ENCODE results near the gene PKNOX2. TPM values are rescaled to one million over a fixed set of nuclear protein-coding genes. Genes with fewer than 3 reads are reported as not detected.

The PKNOX2 gene
- not detected in 2 replicates for total RNA-seq

GRCh38 chr11:125164422-125165110 lies at the start of gene PKNOX2:
PKNOX2 (plus strand) TSS chr11:125164751; CDS start chr11:125351306, 186,555 bp downstream.
- peak; percentile 15 for DNase-seq (ENCODE audit: low read depth)

- no peak for DNase-seq (ENCODE audit: low read depth)
These were observed 47.1 kb upstream of the PKNOX2 start for GRCh38 chr11:125117429-125117828.

GRCh38 chr11:125123194-125123946 lies 41.2 kb upstream of the PKNOX2 start:
- DNase-seq (ENCODE audit: low read depth), result no peak

GRCh38 chr11:125123947-125124617 lies 40.5 kb upstream of the PKNOX2 start:
- peak; percentile 56 for DNase-seq (ENCODE audit: low read depth)

- DNase-seq (ENCODE audit: low read depth), result no peak
These were observed 39.9 kb upstream of the PKNOX2 start for GRCh38 chr11:125124618-125124992.

- no peak for DNase-seq (ENCODE audit: low read depth)
These were observed 36.1 kb upstream of the PKNOX2 start for GRCh38 chr11:125128450-125128849.

GRCh38 chr11:125129316-125129993 lies 35.1 kb upstream of the PKNOX2 start:
- no peak for DNase-seq (ENCODE audit: low read depth)

GRCh38 chr11:125132071-125132470 lies 32.5 kb upstream of the PKNOX2 start:
- DNase-seq (ENCODE audit: low read depth), result no peak

- no peak for DNase-seq (ENCODE audit: low read depth)
These were observed 32.0 kb upstream of the PKNOX2 start for GRCh38 chr11:125132596-125132995.

- DNase-seq (ENCODE audit: low read depth), result no peak
These were observed 28.6 kb upstream of the PKNOX2 start for GRCh38 chr11:125136001-125136400.

GRCh38 chr11:125138966-125139365 lies 25.6 kb upstream of the PKNOX2 start:
- no peak for DNase-seq (ENCODE audit: low read depth)

GRCh38 chr11:125139778-125140177 lies 24.8 kb upstream of the PKNOX2 start:
- DNase-seq (ENCODE audit: low read depth), result no peak

GRCh38 chr11:125140233-125140632 lies 24.3 kb upstream of the PKNOX2 start:
- DNase-seq (ENCODE audit: low read depth), result no peak

GRCh38 chr11:125141178-125141577 lies 23.4 kb upstream of the PKNOX2 start:
- DNase-seq (ENCODE audit: low read depth), result no peak

GRCh38 chr11:125141686-125142535 lies 22.6 kb upstream of the PKNOX2 start:
- DNase-seq (ENCODE audit: low read depth), result no peak

- no peak for DNase-seq (ENCODE audit: low read depth)
These were observed 18.3 kb upstream of the PKNOX2 start for GRCh38 chr11:125146232-125146631.

GRCh38 chr11:125147280-125147679 lies 17.3 kb upstream of the PKNOX2 start:
- DNase-seq (ENCODE audit: low read depth), result no peak

- no peak for DNase-seq (ENCODE audit: low read depth)
These were observed 16.5 kb upstream of the PKNOX2 start for GRCh38 chr11:125148011-125148410.

- DNase-seq (ENCODE audit: low read depth), result no peak
These were observed 15.8 kb upstream of the PKNOX2 start for GRCh38 chr11:125148743-125149142.

GRCh38 chr11:125153837-125154236 lies 10.7 kb upstream of the PKNOX2 start:
- DNase-seq (ENCODE audit: low read depth), result no peak

GRCh38 chr11:125154378-125155099 lies 10.0 kb upstream of the PKNOX2 start:
- no peak for DNase-seq (ENCODE audit: low read depth)
